Measurements from ENCODE around the gene TRNT1.

DNA sequence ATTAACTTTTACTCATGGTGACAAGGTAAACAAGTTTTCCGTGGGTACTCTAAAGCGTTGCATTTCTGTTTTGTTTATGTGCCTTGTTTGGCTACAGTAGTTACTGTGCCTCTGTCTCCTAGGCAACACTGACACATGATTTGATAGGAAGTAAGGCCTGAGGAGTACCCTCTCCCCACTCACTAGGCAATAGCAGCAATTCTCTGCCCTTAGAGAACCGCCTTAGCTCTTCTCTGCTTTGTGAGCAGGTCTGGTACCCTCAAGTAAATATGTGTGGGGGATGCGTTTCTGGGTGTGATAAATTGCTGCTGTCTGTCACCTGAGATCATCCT, 16.5 kb upstream of the TRNT1 start, which contains the start of gene IL5RA:
- no peak for TF ChIP-seq POLR2A (IDR thresholded peaks at IDR 0.05; ENCODE audit: low read length)
- no peak for TF ChIP-seq GATA1 (IDR thresholded peaks at IDR 0.05; ENCODE audit: low read depth, low read length)
